ENCODE data around the gene GALNT6. TPM values are rescaled to one million over a fixed set of nuclear protein-coding genes. Genes with fewer than 3 reads are reported as not detected.
A peak's percentile ranks its signal among the peaks of the same experiment; 100 is the strongest.

The GALNT6 gene
- polyA plus RNA-seq, 2 of the 4 experiments (the other 2 are of a cell fraction) = 3.6 to 4.3 TPM

DNA sequence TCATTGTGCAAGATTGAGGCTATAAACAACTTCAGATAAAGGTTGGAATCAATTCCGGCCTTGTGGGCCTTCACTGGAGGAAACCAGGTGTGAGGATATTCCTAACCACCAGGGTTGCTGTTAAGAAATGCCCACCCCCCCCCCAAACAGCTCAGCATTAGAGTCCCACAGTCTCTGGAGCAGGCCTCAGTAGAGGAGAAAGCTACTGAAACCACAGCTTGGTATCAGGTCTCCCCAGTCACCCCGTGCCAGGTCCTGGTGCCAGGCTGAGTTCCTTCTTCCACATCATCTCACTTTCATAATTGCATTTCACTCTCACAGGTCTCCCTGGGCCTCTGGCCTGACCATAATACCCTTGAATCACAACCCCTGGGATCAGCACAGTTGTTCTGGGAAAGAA is 12.5 kb downstream of the GALNT6 start:
- Histone ChIP-seq H3K4me1 (peaks cover 2% of the 10 kb centered on the region; the same call in 1 of the 3 replicates), H3K9me3 (no peaks in the 10 kb centered on the region), H3K4me2 (no peak overlapping the region), H3K4me3 (no peak overlapping the region), H3K27ac (no peak overlapping the region)
- TF ChIP-seq HOXA7 (CRISPR knock-in tag; IDR thresholded peaks at IDR 0.05) = no peak
- TF ChIP-seq, protein P1, sequence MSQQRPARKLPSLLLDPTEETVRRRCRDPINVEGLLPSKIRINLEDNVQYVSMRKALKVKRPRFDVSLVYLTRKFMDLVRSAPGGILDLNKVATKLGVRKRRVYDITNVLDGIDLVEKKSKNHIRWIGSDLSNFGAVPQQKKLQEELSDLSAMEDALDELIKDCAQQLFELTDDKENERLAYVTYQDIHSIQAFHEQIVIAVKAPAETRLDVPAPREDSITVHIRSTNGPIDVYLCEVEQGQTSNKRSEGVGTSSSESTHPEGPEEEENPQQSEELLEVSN (IDR thresholded peaks at IDR 0.05; ENCODE audit: borderline replicate concordance, low read depth) = no peak
- DNase-seq (ENCODE audit: low read depth in 1 of 2, low spot score in 1 of 2) = no peak
- WGBS (ENCODE audit: missing lambda C conversion rate) = 85% methylated on average over 2 of the region's 2 CpGs
- no peak for ATAC-seq
- POLR2A ChIA-PET = no interaction called here
- no peak for FAIRE-seq
- CTCF ChIA-PET = interaction anchor here (2.4 kb wide), 1 partner anchor 12 kb away, joined by 5 read pairs; no protein-coding TSS in a partner anchor

DNA sequence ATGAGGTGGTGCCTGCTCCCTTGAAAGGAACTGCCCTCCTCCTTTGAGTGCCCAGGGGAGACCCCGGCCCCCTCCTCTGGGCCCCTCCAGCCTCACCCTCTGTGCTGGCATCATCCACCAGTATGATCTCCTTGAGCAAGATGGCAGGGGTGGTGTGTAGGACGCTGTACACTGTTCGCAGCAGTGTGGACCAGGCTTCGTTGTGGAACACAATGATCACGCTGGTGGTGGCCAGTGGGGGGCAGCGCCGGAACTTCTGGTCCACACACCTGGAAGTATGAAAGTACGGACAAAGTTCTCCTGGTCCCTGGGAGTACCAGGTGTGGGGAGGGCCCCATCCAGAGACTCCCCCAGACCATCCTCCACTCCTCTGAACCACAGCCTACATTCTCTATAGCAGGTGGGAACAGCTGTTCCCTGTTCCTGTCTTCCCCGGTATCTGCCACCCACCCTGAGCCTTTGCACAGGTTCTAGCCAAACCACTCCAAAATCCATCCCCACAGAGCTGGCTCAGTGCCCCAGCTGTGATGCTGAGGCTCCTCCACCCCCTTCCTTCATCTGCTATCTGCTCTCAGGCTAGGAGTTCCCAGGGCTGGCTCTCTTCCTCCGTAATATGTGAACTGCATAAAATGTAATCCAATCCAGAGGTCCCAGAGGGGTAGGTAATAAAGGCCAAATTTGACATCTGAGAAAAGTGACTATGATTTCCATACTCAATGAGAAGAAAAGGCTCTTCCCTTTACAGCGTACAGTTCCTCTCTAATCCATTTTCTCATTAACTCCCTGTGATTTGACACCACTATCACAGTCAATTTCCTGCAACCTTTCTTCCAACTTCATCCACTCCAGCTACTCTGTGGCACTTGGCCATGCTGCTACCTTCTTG is 13.9 kb downstream of the GALNT6 start:
- 88% methylated on average over 10 of the region's 11 CpGs for WGBS (ENCODE audit: missing lambda C conversion rate)
- POLR2A ChIA-PET = no interaction called here
- no peak overlapping the region for H3K4me2 ChIP-seq
- CTCF ChIA-PET = interaction anchor here (0.9 to 2.4 kb wide), 5 partner anchors 9 to 44 kb away, joined by 3 to 5 read pairs (median 3); no protein-coding TSS in a partner anchor
- no peak for DNase-seq (ENCODE audit: low read depth in 1 of 2, low spot score in 1 of 2)
- H3K27ac ChIP-seq = no peak overlapping the region
- 0 out of 6 replicates have a peak, but pooled peaks of 1 of the 2 experiments have one; percentile 26 for ATAC-seq
- no peaks in the 10 kb centered on the region for H3K9me3 ChIP-seq
- FAIRE-seq = no peak
- peaks cover 2% of the 10 kb centered on the region for H3K4me1 ChIP-seq
- no peak for TF ChIP-seq SREBF2 (IDR thresholded peaks at IDR 0.05)
- H3K4me3 ChIP-seq = no peak overlapping the region

DNA sequence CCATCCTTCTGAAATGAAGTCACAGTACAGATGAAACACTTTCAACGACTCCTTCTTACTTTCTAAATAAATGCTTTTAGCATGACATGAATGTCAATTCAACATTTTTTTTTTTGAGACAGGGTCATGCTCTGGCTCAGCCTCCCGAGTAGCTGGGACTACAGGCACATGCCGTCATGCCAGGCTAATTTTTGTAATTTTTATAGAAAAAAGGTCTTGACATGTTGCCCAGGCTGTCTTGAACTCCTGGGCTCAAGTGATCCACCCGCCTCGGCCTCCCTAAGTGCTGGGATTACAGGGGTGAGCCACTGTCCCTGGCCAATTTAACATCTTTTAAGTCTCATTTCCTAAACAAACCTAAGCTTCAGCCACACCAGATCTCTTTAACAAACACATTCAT is 16.4 kb downstream of the GALNT6 start:
- no peak overlapping the region for H3K4me2 ChIP-seq
- H3K4me3 ChIP-seq = no peak overlapping the region
- POLR2A ChIA-PET = no interaction called here
- H3K4me1 ChIP-seq = peaks cover 20% of the 10 kb centered on the region
- CTCF ChIA-PET = interaction anchor here (1.1 to 1.8 kb wide), 4 partner anchors 9 to 549 kb away, joined by 3 to 4 read pairs (median 4); no protein-coding TSS in a partner anchor
- 76% methylated on average over 5 of the region's 5 CpGs for WGBS (ENCODE audit: missing lambda C conversion rate)
- H3K27ac ChIP-seq = peak overlapping the region in 1 of 2 experiments; percentile 56; a peak in 2 of 6 replicates
- no peak for ATAC-seq
- no peak for TF ChIP-seq SMC3 (IDR thresholded peaks at IDR 0.05)
- no peak for TF ChIP-seq CEBPB (IDR thresholded peaks at IDR 0.05)
- no peak for TF ChIP-seq RAD21 (conservative IDR thresholded peaks at IDR 0.05 in 1 of 2, IDR thresholded peaks at IDR 0.05 in 1 of 2)
- TF ChIP-seq, protein P2, sequence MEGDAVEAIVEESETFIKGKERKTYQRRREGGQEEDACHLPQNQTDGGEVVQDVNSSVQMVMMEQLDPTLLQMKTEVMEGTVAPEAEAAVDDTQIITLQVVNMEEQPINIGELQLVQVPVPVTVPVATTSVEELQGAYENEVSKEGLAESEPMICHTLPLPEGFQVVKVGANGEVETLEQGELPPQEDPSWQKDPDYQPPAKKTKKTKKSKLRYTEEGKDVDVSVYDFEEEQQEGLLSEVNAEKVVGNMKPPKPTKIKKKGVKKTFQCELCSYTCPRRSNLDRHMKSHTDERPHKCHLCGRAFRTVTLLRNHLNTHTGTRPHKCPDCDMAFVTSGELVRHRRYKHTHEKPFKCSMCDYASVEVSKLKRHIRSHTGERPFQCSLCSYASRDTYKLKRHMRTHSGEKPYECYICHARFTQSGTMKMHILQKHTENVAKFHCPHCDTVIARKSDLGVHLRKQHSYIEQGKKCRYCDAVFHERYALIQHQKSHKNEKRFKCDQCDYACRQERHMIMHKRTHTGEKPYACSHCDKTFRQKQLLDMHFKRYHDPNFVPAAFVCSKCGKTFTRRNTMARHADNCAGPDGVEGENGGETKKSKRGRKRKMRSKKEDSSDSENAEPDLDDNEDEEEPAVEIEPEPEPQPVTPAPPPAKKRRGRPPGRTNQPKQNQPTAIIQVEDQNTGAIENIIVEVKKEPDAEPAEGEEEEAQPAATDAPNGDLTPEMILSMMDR (IDR thresholded peaks at IDR 0.05) = no peak
- TF ChIP-seq EHF (CRISPR knock-in tag; IDR thresholded peaks at IDR 0.05) = no peak
- no peak for TF ChIP-seq BHLHE40 (IDR thresholded peaks at IDR 0.05; ENCODE audit: low read depth, low read length)
- TF ChIP-seq, protein P3, sequence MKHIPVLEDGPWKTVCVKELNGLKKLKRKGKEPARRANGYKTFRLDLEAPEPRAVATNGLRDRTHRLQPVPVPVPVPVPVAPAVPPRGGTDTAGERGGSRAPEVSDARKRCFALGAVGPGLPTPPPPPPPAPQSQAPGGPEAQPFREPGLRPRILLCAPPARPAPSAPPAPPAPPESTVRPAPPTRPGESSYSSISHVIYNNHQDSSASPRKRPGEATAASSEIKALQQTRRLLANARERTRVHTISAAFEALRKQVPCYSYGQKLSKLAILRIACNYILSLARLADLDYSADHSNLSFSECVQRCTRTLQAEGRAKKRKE (CRISPR knock-in tag; IDR thresholded peaks at IDR 0.05; ENCODE audit: low read depth) = no peak
- no peak for FAIRE-seq
- no peak for DNase-seq (ENCODE audit: low read depth in 1 of 2, low spot score in 1 of 2)
- no peaks in the 10 kb centered on the region for H3K9me3 ChIP-seq

DNA sequence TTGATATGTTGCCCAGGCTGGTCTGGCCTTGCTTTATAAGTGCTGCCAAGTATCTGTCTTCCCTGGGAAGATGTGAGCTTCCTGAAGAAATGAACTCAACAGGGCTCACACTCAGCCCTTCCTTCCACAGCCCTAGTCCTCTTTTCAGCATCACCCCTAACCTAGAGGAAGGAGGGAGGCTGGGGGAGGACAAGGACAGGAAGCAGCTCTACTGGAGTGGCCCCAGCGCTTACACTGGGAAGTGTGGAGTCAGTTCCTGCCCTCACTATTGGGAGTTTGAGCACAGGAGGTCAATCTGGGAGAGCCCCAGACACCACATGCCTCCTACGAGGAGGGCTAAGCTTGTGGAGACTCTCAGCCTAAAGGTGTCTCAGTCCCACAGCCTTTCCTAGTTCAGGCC is 16.8 kb downstream of the GALNT6 start:
- CTCF ChIA-PET = interaction anchor here (1.1 to 3.5 kb wide), 5 partner anchors 9 to 550 kb away, joined by 3 to 15 read pairs (median 4); no protein-coding TSS in a partner anchor
- Histone ChIP-seq H3K4me1 (peaks cover 20% of the 10 kb centered on the region), H3K4me2 (no peak overlapping the region), H3K4me3 (no peak overlapping the region), H3K27ac (peak overlapping the region in 1 of 2 experiments; percentile 56; a peak in 2 of 6 replicates), H3K9me3 (no peaks in the 10 kb centered on the region)
- 77% methylated on average over 2 of the region's 2 CpGs for WGBS (ENCODE audit: missing lambda C conversion rate)
- DNase-seq (ENCODE audit: low read depth in 1 of 2, low spot score in 1 of 2) (no peak), ATAC-seq (no peak), FAIRE-seq (no peak)
- POLR2A ChIA-PET = no interaction called here
- TF ChIP-seq, protein P1 (IDR thresholded peaks at IDR 0.05; ENCODE audit: borderline replicate concordance, low read depth) = no peak
- no peak for TF ChIP-seq MAZ (IDR thresholded peaks at IDR 0.05; ENCODE audit: borderline replicate concordance, low read depth, low read length)
- TF ChIP-seq HDAC2 (IDR thresholded peaks at IDR 0.05) = no peak
- no peak for TF ChIP-seq NPAS2 (CRISPR knock-in tag; IDR thresholded peaks at IDR 0.05; ENCODE audit: borderline replicate concordance)
- TF ChIP-seq MYC (IDR thresholded peaks at IDR 0.05; ENCODE audit: borderline replicate concordance, low read length) = no peak
- TF ChIP-seq, protein P2 (IDR thresholded peaks at IDR 0.05) = no peak
- TF ChIP-seq KDM1A (IDR thresholded peaks at IDR 0.05; ENCODE audit: low read depth) = no peak
- TF ChIP-seq, protein P4, sequence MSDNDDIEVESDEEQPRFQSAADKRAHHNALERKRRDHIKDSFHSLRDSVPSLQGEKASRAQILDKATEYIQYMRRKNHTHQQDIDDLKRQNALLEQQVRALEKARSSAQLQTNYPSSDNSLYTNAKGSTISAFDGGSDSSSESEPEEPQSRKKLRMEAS (IDR thresholded peaks at IDR 0.05) = no peak
- no peak for TF ChIP-seq NR3C1 (IDR thresholded peaks at IDR 0.05)
- TF ChIP-seq SREBF2 (IDR thresholded peaks at IDR 0.05) = no peak
- no peak for TF ChIP-seq ZSCAN20 (CRISPR knock-in tag; IDR thresholded peaks at IDR 0.05)
- TF ChIP-seq NFE2L2 (conservative IDR thresholded peaks at IDR 0.05; ENCODE audit: low read length) = no peak
- TF ChIP-seq CBX2 (IDR thresholded peaks at IDR 0.05; ENCODE audit: borderline replicate concordance, low read depth) = no peak
- TF ChIP-seq PHF8 (IDR thresholded peaks at IDR 0.05; ENCODE audit: borderline replicate concordance, low read depth) = no peak
- no peak for TF ChIP-seq POLR2A (IDR thresholded peaks at IDR 0.05; ENCODE audit: low read length)
